Osteocyte (in vitro differentiated cells): Measurements from ENCODE around the gene RPLP2. TPM values are rescaled to one million over a fixed set of nuclear protein-coding genes. Genes with fewer than 3 reads are reported as not detected.

Experiments used
- DNase-seq: peaks from one replicate; pipeline ENCODE4 v3.0.0; 2021; ENCODE audit warnings: mixed read lengths; ENCODE audit not compliant: unreplicated experiment; ENCODE audit errors: extremely low spot score
- H3K27ac Mint-ChIP-seq: one replicate; pipeline ENCODE4 v1.8.0; 2021; ENCODE audit warnings: mild to moderate bottlenecking, mixed read lengths; ENCODE audit not compliant: unreplicated experiment
- H3K27me3 Mint-ChIP-seq: one replicate; pipeline ENCODE4 v1.8.0; 2021; ENCODE audit warnings: mixed read lengths; ENCODE audit not compliant: unreplicated experiment
- H3K36me3 Mint-ChIP-seq: one replicate; pipeline ENCODE4 v1.8.0; 2021; ENCODE audit warnings: mixed read lengths; ENCODE audit not compliant: unreplicated experiment
- H3K4me1 Mint-ChIP-seq: one replicate; pipeline ENCODE4 v1.8.0; 2021; ENCODE audit warnings: mixed read lengths; ENCODE audit not compliant: unreplicated experiment
- H3K4me3 Mint-ChIP-seq: one replicate; pipeline ENCODE4 v1.8.0; 2021; ENCODE audit warnings: mild to moderate bottlenecking, moderate library complexity, mixed read lengths; ENCODE audit not compliant: unreplicated experiment
- H3K9me3 Mint-ChIP-seq: one replicate; pipeline ENCODE4 v1.8.0; 2021; ENCODE audit warnings: mixed read lengths; ENCODE audit not compliant: unreplicated experiment
- total RNA-seq: library from RNA; stranded (reverse); gene quantifications from 2 replicates; pipeline ENCODE4 v1.2.1, GENCODE V29; 2021
- TF ChIP-seq, protein P1 (sequence below): fragments of 200-600 bp; sonication (generic); IDR thresholded peaks from 2 replicates; pipeline ENCODE4 v1.5.0; 2021; ENCODE audit warnings: antibody characterized with exemption, mild to moderate bottlenecking, moderate library complexity

RPLP2 gene
- total RNA-seq, 1 donor from 2014 or later, result 1,500 TPM

DNA sequence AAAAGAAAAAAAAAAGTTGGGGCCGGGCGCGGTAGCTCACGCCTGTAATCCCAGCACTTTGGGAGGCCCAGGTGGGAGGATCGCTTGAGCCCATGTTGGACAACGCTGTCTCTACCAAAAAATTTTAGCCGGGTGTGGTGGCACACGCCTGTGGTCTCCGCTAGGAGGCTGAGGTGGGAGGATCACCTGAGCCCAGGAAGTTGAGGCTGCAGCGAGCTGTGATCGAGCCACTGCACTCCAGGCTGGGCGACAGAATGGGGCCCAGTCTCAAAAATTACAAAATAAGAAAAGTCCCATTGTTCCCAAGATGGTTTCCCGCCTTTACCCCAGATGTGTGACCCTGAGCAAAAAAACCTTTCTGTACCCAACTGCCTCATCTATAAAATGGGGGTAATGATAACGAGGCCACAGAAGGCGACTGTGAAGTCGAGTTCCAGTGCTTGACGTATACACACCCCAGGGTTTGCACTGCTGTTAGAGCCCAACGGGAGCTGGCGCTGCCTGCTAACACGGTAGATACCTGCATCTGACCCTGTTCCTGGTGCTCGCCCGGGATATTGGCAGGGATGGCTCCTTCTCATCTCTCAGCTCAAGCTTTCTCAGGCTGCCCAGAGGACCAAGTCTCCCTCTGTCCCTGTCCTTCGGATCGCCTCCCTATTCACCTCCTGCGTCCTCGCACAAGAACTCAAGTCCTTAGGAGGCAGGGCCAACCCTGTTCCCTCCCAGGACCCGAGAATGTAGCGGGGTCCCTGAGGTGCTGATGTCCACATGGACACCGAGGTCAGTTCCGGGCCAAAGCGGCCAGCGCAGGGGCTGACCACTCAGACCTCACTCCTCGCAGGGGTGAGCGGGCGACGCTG is 1.1 kb upstream of the RPLP2 start:
- Mint-ChIP-seq H3K27ac (peak overlapping the region; percentile 99), H3K27me3 (no peaks in the 10 kb centered on the region), H3K36me3 (peaks cover 9% of the 10 kb centered on the region), H3K4me3 (peak overlapping the region; percentile 87), H3K4me1 (peaks cover 36% of the 10 kb centered on the region), H3K9me3 (no peaks in the 10 kb centered on the region)
- TF ChIP-seq, protein P1, sequence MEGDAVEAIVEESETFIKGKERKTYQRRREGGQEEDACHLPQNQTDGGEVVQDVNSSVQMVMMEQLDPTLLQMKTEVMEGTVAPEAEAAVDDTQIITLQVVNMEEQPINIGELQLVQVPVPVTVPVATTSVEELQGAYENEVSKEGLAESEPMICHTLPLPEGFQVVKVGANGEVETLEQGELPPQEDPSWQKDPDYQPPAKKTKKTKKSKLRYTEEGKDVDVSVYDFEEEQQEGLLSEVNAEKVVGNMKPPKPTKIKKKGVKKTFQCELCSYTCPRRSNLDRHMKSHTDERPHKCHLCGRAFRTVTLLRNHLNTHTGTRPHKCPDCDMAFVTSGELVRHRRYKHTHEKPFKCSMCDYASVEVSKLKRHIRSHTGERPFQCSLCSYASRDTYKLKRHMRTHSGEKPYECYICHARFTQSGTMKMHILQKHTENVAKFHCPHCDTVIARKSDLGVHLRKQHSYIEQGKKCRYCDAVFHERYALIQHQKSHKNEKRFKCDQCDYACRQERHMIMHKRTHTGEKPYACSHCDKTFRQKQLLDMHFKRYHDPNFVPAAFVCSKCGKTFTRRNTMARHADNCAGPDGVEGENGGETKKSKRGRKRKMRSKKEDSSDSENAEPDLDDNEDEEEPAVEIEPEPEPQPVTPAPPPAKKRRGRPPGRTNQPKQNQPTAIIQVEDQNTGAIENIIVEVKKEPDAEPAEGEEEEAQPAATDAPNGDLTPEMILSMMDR, result no peak
- no peak for DNase-seq

DNA sequence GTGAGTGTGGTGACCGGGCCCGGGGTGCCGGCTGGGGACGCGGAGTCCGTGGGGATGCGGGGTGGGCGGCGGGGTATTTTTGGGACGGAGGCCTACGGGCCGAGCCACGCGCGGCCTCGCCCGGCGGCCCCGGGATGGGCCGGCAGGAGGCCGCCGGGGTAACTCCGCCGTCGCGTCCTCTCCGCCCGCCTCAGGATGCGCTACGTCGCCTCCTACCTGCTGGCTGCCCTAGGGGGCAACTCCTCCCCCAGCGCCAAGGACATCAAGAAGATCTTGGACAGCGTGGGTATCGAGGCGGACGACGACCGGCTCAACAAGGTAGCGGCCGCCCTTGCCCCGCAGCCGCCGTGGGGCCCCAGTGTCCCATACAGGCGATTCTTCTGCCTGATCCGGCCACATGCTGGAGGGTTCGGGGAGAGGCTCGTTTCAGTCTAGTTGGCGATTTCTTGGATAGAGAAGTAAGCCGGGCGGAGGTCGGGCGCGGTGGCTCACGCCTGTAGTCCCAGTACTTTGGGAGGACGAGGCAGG is 337 bp downstream of the RPLP2 start:
- DNase-seq, result no peak
- TF ChIP-seq, protein P1, result peak; percentile 7
- Mint-ChIP-seq H3K9me3 (no peaks in the 10 kb centered on the region), H3K4me1 (peaks cover 30% of the 10 kb centered on the region), H3K4me3 (peak overlapping the region; percentile 87), H3K27me3 (no peaks in the 10 kb centered on the region), H3K36me3 (peaks cover 11% of the 10 kb centered on the region), H3K27ac (peak overlapping the region; percentile 99)

DNA sequence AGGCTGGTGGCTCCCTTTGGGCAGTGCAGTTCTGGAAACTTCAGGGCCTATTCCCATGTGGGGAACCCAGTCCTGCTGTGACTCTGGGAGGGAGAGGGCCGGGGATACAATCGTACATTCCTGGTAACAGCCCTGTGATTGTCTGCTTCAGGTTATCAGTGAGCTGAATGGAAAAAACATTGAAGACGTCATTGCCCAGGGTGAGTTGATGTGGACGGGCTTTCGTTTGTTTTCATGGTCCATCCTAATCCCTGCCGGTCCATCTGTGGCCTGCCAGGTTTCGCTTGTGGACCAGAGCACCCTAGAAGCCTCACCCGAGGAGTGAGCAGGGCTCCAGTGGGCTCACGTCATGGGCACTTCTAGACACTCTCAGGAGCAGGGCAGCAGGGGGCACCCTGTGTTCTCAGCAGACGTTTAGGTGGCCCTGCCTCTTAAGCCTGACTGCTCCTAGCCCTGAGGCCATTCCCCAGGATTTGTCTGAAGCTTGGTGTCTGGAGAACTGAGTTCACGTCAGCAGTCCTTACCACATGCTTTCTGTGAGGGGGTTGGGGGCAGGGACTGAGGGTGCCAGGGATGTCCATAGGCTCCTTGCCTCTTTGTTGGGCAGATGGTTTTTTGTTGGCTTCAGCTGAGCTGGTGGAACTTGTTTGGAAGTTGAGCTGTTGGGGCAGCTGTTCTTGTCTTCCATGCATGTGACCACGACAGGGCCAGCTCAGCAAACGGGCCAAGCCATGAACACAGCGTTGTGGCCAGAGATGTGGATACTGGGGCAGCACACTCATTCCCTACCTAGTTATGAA is 1.9 kb downstream of the RPLP2 start:
- Mint-ChIP-seq H3K4me1 (peaks cover 30% of the 10 kb centered on the region), H3K4me3 (peak overlapping the region; percentile 87), H3K36me3 (peaks cover 11% of the 10 kb centered on the region), H3K27me3 (no peaks in the 10 kb centered on the region), H3K27ac (peak overlapping the region; percentile 31), H3K9me3 (no peaks in the 10 kb centered on the region)
- DNase-seq, result no peak
- TF ChIP-seq, protein P1, result no peak

DNA sequence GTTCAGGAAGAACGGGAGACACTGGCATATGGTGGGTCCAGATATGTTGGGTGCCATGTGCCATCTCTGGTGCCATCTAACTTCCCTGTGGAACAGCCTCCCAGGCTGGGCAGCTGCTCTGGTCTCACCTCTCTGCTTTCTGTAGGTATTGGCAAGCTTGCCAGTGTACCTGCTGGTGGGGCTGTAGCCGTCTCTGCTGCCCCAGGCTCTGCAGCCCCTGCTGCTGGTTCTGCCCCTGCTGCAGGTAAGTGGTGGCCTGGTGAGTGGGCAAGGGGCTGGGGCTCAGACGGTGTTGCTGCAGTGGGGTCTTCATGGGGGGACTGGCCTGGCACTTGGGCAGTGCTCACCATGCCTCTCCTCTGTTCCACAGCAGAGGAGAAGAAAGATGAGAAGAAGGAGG is 2.6 kb downstream of the RPLP2 start:
- H3K4me1 Mint-ChIP-seq, result peaks cover 30% of the 10 kb centered on the region
- H3K4me3 Mint-ChIP-seq, result peak overlapping the region; percentile 45
- TF ChIP-seq, protein P1, result no peak
- no peaks in the 10 kb centered on the region for H3K9me3 Mint-ChIP-seq
- no peaks in the 10 kb centered on the region for H3K27me3 Mint-ChIP-seq
- no peak overlapping the region for H3K27ac Mint-ChIP-seq
- peaks cover 11% of the 10 kb centered on the region for H3K36me3 Mint-ChIP-seq
- DNase-seq, result no peak

DNA sequence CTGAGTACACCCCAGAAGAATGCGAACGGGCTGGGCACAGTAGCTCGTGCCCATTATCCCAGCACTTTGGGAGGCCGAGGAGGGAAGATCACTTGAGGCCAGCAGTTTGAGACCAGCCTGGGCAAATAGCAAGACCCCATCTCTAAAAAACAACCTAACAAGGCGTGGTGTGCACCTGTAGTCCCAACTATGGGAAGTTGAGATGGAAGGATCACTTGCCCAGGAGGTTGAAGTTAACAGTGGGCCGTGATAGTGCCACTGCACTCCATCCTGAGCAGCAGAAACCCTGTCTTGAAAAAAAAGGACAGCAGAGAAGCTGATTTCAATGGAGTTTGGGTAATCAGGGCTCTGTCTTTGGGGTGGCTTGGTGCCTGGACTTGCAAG is 3.3 kb downstream of the RPLP2 start:
- Mint-ChIP-seq H3K27ac (no peak overlapping the region), H3K4me3 (no peak overlapping the region), H3K9me3 (no peaks in the 10 kb centered on the region), H3K36me3 (peaks cover 11% of the 10 kb centered on the region), H3K27me3 (no peaks in the 10 kb centered on the region), H3K4me1 (peaks cover 26% of the 10 kb centered on the region)
- DNase-seq, result no peak
- TF ChIP-seq, protein P1, result no peak
